Caki2 (cell line): ENCODE results near the gene OPRD1. TPM values are rescaled to one million over a fixed set of nuclear protein-coding genes. Genes with fewer than 3 reads are reported as not detected.
A peak's percentile ranks its signal among the peaks of the same experiment; 100 is the strongest.
"Not testable (repeated sequence)": the region's sequence is repeated elsewhere in the genome, so short reads cannot be mapped to it uniquely, and the experiment has no call there.

Experiments
- DNase-seq: peaks from one replicate; pipeline ENCODE4 v3.0.0-alpha.2; 2015; ENCODE audit warnings: low read depth
- in situ Hi-C: cut with HindIII; loops from 2 replicates; pipeline ENCODE4 v1.10.0; 2016; ENCODE audit warnings: low sequenced_read_pairs, low pct_unique_long_range_greater_than_20kb, mixed read lengths
- total RNA-seq: library from RNA; depleted of rRNA; stranded (reverse); fragments of >200 nt; shearing (Covaris generic); gene quantifications from 2 replicates; pipeline ENCODE4 v1.2.3, GENCODE V29; 2014; ENCODE audit warnings: low replicate concordance

The OPRD1 gene
- total RNA-seq, 1 experiment from 2014 or later = not detected

DNA sequence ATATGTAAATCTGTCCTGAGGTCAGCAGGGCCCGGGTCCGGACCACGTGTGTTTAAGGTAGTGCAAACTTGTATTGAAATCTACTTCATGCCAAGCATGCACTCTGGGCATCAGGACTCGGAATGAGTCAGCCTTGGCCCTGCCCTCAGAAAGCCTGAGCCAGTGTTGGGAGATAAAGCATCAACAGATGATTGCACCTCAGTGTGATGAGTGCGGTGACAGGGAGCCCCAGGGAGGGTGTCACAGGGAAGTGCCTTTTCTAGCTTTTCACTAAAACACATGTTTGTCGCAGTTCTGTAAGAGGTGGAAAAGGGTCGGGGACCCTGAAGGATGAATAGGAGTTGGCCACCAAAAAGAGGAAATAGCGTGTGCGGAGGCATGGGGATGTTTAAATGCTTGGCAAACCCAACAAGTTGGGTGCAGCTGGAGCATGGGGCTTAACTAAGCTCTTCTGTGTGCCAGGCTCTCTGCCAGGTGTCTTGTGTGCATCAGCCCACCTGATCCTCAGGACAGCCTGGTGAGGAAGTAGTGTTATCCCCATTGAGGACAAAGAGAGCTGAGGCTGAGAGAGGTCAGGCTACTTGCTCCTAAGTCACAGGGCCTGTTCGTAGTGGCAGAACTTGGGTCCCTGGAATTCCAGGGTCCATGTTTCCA is 54.2 kb downstream of the OPRD1 start:
- in situ Hi-C loops = no loop called here
- DNase-seq = peak; percentile 65

DNA sequence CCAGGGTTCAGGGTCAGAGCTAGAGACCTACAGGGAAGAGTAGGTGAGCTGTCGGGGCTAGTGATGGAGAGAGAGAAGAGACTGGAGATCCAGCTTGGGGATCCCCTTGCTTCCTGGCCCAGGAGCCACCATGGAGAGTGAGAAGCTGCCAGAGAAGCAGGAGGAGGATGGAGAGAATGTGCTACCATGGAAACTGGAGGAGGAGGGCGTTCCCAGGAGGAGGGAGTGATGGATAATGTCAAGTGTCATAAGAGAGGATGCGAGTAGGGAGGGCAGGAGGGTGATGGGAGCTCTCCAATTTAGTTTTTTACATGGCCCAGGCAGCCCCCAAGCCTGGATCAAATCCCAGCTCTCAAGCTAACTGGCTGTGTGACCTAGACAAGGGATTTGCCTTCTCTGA is 55.9 kb downstream of the OPRD1 start:
- DNase-seq = no peak
- in situ Hi-C loops = no loop called here

DNA sequence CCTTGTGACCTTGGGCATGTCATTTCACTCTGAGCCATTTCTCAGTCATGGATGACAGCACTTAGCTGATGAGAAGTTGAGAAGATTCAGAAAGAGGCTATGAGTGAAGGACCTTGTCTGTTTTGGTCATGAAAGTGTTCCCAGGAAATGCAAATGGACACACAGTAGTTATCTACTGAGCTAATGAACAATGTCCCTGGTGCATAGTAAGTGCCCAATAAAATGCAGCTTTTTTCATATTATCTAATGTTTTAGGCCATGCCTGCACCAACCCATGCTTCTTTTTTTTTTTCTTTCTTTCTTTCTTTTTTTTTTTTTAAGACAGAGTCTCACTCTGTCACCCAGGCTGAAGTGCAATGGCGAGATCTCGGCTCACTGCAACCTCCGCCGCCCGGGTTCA is 58.0 kb downstream of the OPRD1 start:
- no peak for DNase-seq
- in situ Hi-C loops = no loop called here

DNA sequence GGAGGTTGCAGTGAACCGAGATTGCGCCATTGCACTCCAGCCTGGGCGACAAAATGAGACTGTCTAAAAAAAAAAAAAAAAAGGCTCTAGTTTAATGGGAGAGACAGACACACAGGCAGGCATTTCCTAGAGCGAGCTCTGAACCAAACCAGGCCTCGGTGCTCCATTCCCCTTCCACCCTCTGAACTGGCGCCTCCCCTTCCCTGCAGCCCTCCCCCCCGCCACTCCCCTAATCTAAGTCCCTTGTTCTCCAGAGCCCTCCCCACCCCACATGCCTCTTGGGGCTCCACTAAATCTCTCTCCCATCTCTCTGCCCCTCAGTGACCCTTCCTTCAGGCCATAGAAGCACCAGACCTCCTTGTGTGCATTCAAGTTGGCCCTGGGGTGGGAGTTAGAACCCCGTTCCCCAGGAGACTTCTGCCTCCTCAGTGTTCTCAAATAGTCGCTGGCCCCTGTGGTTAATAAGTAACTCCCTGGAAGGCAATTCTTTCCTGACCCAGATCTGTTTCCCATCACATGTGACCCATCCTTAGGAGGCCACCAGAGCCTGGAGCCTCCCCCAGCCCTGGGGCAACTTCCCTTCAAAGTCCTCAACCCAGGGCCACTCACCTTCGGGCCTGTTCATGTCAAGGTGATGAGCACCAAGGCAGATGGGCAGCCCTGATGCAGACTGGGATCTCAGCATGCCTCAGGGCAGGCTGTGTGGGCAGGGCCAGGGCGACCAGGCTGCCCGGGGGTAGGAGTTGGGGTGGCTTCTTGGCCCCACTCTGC is 59.8 kb downstream of the OPRD1 start:
- peak; percentile 50 for DNase-seq
- in situ Hi-C loops = no loop called here

DNA sequence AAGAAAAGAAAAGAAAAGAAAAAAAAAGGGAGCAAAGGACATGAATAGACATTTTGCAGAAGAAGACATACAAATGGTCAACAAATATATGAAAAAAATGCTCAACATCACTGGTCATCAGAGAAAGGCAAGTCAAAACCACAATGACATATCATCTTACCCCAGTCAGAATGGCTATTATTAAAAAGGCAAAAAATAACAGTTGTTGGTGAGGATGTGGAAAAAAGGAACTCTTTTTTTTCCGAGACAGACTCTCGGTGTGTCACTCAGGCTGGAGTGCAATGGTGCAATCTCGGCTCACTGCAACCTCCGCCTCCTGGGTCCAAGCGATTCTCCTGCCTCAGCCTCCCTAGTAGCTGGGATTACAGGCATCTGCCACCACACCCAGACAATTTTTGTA is 63.2 kb downstream of the OPRD1 start:
- in situ Hi-C loops = not testable (repeated sequence)

DNA sequence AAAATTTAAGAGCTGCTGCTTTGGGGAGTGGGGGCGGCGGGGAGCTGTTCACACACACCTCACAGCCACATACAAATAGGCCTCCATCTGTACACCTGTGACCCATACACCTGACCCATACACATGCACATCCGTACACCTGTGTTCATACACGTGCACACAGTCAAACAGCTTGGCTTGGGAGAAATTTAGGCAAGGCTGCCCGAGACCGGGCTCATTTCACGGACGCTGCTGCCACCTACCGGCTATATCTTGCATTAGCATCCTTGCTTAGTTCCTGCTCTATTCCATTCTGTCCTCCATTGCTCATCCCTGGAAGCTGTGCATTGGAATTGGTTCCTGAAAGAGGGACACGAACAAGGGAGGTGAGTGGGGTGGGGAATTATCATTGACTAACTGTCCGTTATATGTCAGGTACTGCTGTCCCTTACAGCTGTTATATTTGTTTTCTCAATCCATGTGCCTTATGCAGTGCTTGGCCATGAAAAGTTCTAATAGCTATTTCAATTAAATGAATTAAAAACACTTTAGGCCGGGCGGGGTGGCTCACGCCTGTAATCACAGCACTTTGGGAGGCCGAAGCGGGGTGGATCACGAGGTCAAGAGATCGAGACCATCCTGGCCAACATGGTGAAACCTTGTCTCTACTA is 65.3 kb downstream of the OPRD1 start:
- in situ Hi-C loops = no loop called here
- peak; percentile 59 for DNase-seq

More for the DNA sequence above, 63.2 kb downstream of the OPRD1 start:
- not testable (repeated sequence) for DNase-seq

DNA sequence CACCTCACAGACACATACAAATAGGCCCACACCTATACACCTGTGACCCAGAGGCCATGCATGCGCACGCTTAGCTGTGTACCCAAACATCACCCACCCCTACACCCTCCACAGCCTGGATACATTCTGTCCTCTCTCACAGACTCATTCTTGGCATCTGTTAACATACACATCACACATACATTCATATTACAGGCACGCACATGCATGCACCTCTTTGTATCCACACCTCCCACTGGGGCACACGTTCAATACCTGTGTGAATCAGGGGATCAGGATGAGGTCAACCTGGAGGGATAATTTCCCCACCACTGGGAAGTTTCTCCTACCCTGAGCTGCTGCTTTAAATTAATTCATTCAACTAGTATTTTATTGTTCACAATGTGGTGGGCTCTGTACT is 66.8 kb downstream of the OPRD1 start:
- in situ Hi-C loops = no loop called here
- DNase-seq = no peak

DNA sequence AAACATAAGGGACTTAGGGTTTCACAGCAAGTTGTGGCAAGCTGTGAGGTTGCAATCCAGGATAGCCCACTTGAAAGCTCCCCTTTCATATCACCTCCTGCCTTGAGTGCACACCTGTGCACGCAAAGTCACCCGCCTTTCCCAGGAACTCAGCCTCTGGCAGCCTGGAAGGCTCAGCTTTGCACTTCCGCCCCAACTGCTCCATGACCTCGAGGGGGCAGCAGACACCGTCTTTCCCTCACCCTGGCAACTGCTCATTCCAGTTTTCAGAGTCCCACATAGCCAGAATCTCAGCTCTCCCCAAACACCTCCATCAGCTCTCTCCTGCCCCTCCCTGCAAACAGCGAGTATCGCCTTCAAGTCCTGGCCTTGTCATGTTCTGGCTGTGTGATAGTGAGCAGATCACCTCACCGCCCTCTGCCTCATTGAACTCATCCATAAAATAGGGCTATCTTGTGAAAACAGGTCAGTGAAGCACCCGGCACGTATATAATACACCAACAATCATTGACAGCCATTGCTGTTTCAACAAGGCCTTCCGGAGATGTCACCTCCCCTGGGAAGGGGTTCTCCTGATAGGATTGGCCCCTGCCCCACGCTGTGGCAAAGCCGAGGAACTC is 70.1 kb downstream of the OPRD1 start:
- peak; percentile 84 for DNase-seq
- in situ Hi-C loops = no loop called here

DNA sequence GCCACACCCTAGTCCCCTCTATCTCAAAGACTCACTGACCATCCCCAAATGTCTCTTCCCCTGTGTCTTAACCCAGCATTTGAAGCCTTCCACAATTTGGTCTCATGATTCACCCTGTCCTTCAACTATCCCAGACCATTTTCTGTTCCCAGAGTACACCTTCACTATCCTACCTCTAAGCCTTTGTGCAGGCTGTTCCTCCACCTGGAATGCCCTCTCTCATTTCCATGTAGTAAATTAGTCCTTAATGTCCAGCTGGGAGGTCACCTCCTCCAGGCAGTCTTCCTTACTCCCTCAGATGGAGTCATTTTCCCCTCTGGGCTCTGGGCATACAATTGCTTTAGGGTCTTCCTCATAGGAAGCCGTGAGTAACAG is 71.3 kb downstream of the OPRD1 start:
- DNase-seq = no peak
- in situ Hi-C loops = no loop called here

DNA sequence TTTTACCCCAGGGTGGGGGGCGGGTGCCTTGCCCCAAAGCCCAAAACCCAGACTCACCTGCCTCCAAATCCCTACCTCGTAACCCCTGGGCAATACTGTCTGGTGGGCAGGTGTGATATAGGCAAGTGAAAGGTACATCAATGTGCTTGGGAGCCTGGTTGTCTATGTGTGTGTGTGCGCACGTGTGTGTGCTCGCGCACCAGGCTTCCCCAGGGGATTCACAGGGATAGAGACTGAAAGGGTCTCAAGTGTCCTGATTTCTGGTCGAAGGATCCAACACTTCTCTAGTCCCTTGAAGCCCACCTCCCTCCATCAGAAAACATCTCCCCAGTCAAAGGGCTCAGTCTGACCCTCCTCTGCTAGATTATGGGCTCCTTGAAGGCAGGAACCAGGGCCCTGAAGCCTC is 73.5 kb downstream of the OPRD1 start:
- no peak for DNase-seq
- in situ Hi-C loops = no loop called here

DNA sequence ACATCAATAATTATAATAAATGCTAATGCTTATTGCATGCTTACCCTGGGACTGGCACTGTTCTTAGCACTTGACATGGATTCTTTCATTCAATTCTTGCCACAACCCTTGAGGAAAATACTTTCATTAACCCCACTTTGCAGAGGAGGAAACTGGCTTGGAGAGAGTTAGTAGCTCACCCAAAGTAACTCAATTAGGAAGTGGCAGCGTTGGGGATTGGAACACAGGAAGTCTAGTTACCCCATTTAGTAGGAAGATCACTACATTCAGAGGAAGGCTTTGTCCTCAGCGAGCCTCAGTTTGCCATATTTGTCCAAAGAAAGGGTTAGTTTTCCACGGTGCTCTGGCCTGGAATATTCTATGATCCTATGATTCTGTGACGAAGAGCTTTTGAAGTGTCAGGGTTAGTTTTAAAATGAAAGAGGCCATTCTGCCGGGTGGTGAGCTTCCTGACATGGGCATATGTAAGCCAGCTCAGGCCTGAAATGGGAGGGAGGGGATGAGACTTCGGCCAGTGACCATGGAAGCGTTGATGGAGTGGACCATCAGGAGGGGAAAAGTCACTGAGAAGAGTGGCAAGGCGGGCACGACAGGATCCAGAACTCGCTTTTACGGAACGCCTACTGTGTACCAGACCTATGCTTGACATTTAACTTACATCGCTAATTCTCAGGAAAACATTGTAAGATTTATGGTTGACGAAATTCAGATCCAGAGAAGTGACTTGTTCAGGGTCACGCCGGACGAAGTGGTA is 74.2 kb downstream of the OPRD1 start:
- no peak for DNase-seq
- in situ Hi-C loops = no loop called here

DNA sequence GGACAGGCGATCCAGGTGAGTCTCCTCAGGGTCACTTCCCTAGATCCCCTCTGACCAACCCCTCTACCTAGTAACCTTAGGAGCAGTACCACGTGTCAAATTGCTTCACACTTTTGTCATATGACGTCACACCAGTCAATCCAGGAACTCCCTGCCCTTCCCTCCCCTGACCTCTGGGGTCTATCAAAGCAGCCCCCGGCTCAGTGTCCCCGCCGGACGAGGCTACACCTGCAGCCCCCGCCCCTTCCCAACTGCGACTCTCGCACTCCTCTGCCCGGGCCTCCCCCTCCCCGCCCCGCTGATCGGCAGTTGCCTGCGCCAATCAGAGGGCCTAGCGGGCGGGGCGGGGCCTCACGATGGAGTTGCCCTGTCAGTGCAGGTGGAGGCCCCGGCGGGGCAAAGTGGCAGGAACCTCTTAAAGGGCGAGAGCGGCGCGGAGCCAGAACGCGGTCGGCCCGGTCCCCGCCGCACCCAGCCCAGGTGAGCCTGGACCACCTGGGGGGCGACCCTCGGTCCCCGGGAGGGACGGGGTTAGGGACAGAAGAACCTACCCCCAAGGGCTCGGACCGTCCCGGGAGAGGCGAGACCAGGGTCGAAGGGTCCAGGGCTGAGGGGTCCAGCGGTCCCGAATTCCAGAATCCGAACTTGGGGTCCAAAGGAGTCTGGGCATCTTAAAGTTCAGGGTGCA is 74.9 kb downstream of the OPRD1 start:
- in situ Hi-C loops = no loop called here
- peak; percentile 82 for DNase-seq

DNA sequence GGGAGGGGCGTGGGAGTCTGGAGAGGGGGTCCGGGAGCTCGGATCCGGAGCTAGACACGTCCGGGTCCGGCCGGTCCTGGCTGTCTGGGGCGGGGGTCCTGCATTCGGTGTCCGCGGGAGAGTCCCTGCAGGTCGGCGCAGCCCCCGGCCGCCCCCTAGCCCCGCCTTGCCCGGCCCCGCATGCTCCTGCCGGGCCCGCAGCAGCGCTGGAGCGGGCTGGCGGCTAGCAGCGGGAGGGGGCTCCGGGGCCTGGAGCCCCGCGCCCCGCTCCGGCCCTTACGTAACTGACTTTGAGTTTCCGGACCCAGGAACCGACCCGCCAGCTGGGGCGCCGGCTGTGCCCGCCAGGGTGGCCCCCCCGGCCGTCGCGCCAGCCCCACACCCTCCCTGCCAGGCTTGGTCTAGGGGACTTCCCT is 75.5 kb downstream of the OPRD1 start:
- DNase-seq = no peak
- in situ Hi-C loops = no loop called here

DNA sequence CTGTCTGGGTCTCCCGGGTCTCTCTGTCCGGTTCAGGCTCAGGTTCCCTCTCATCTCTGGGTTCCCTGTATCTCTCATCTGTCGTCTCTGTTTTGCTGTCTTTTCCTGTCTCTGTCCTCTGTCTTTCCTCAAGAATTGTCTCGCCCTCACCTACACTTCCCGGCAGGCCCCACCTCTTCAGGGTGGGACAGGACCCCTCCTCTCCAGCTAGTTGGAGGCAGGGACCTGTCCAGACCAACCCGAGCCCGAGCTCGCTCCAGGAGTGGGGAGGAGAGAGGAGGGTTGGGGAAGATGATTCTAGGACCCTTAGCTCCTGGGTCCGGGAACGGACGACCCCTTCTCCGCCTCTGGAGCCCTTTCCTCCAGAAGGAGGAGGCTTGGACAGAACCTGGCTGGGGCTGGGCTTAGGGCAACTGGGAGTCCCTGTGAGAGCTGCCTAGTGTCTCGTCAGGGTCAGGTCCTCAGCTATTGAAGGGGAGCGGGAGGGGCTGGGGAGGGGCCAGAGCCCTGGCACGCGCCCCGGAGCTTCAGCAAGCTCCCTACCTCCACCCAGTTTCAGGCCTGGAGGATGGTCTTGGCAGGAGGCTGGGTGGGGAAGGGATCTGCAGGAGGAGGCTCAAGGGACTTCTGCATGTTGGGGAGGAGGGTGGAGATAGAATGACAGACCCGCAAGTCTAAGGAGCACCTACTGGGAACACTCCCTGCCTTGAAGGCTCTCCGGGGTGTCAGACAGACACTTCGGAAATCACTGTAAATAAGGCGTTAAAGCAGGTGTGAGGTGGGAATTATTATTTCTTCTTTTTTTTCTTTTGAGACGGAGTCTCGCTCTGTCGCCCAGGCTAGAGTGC is 76.1 kb downstream of the OPRD1 start:
- in situ Hi-C loops = no loop called here
- DNase-seq = no peak

DNA sequence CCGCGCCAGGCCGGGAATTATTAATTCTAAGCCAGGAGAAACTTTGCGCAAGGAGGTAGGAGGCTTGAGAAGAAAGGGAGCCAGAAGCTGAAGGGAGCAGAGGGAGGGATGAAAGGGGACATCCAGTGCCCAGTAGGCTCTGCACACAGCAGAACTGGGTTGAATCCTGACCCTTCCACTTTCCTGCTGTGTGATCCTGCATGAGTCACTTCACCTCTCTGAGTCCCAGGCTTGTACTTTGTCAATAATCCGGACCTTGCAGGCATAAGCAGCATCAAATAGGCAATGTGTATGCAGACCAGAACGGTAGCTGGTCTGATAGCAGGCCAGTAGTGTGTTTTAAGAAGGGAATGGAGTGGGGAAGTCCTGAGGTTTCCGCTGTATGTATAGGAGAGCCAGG is 76.9 kb downstream of the OPRD1 start:
- DNase-seq = no peak
- in situ Hi-C loops = no loop called here

DNA sequence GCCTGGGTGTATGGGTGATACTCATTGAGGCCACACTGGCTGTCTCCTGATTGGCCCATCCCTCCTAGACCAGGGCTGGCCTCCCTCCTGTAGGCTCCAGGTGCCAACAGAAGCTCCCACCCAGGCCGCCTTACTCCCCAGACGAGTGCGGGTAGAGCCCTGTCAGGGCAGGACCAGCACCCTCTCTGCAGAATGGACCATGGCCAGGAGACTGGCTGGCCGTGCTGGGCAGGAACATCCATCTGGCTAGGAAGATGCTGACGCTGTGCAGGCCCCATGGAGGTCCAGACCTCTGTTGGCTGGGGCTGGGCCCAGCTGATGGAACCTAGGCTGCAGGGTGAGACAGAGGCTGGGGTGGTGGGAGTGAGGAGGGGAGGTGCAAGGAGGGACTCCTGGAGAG is 77.4 kb downstream of the OPRD1 start:
- in situ Hi-C loops = no loop called here

DNA sequence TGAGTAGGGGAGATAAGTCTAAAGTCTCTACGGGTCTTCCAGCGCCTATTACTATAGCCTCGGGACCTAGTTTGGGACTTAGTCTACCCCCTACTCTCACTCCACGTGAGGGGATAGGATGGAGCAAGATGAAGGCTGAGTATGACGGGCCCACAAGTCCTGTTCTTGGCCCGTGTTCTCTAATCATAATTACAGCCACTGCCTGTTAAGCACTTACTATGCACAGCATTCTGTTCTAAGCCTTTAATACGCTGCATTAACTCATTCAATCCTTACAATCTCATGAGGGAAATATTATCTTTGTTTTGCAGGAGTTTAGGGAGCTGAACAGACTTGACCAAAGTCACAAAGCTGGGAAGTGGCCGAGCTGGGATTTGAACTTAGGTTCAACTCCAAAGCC is 78.5 kb downstream of the OPRD1 start:
- DNase-seq = no peak
- in situ Hi-C loops = no loop called here

More for the DNA sequence above, 77.4 kb downstream of the OPRD1 start:
- DNase-seq = no peak
